PC-9 (cell line): ENCODE results near the gene CHDH. TPM values are rescaled to one million over a fixed set of nuclear protein-coding genes. Genes with fewer than 3 reads are reported as not detected.

Source experiments
- BruUV-seq: library from RNA; stranded (reverse); fragments of 400-500 nt; replicated peaks from 2 replicates; lab custom pipeline; 2021; lab: Mats Ljungman, UMichigan
- CTCF ChIA-PET: fragments of 300-600 bp; sonication (Branson Sonifier 250); formaldehyde crosslinking; loops from one replicate; lab custom pipeline; 2022; ENCODE audit warnings: antibody characterized with exemption; lab: Charles Lee
- POLR2A ChIA-PET: fragments of 300-600 bp; sonication (Branson Sonifier 250); formaldehyde crosslinking; loops from one replicate; lab custom pipeline; 2022; ENCODE audit warnings: antibody characterized with exemption; ENCODE audit not compliant: unreplicated experiment; lab: Charles Lee
- DNase-seq, 2 experiments: peaks; one replicate each; pipeline versions ENCODE4 v3.0.0 to v3.0.0-alpha.2; 2015 to 2022; ENCODE audit warnings: mixed read lengths in 1 of 2
- H2AFZ ChIP-seq: fragments of 200-600 bp; sonication (generic); 2 replicates; pipeline ENCODE4 v1.8.1; 2017; ENCODE audit warnings: antibody characterized with exemption
- H3F3A ChIP-seq: fragments of 200-600 bp; sonication (generic); 2 replicates; pipeline ENCODE4 v1.8.1; 2017; ENCODE audit warnings: antibody characterized with exemption, mild to moderate bottlenecking, low read depth; ENCODE audit not compliant: insufficient read depth
- H3K27ac ChIP-seq: fragments of 200-600 bp; sonication (generic); 2 replicates; pipeline ENCODE4 v1.6.1; 2016; ENCODE audit warnings: mixed run types
- H3K27me3 ChIP-seq: fragments of 200-600 bp; sonication (generic); 2 replicates; pipeline ENCODE4 v1.6.1; 2016; ENCODE audit warnings: low read depth, mixed run types; ENCODE audit not compliant: insufficient read depth
- H3K36me3 ChIP-seq: fragments of 200-600 bp; sonication (generic); 2 replicates; pipeline ENCODE4 v1.6.1; 2016; ENCODE audit warnings: low read depth, mixed run types
- H3K4me1 ChIP-seq: fragments of 200-600 bp; sonication (generic); replicated peaks from 2 replicates; pipeline ENCODE4 v1.6.1; 2016; ENCODE audit warnings: mixed run types; ENCODE audit not compliant: insufficient read depth
- H3K4me2 ChIP-seq: fragments of 200-600 bp; sonication (generic); 2 replicates; pipeline ENCODE4 v1.6.1; 2017; ENCODE audit warnings: mixed run types
- H3K4me3 ChIP-seq: fragments of 200-600 bp; sonication (generic); 2 replicates; pipeline ENCODE4 v1.6.1; 2016; ENCODE audit warnings: mixed run types
- H3K79me2 ChIP-seq: fragments of 200-600 bp; sonication (generic); 2 replicates; pipeline ENCODE4 v1.6.1; 2017; ENCODE audit warnings: low read depth, mixed run types
- H3K9me2 ChIP-seq: fragments of 200-600 bp; sonication (generic); 2 replicates; pipeline ENCODE4 v1.8.1; 2017; ENCODE audit warnings: mild to moderate bottlenecking; ENCODE audit not compliant: insufficient read depth
- H3K9me3 ChIP-seq: fragments of 200-600 bp; sonication (generic); 2 replicates; pipeline ENCODE4 v1.8.1; 2016; ENCODE audit warnings: low read depth; ENCODE audit not compliant: insufficient read depth
- H4K20me1 ChIP-seq: fragments of 200-600 bp; sonication (generic); 2 replicates; pipeline ENCODE4 v1.8.1; 2017; ENCODE audit not compliant: insufficient read depth
- EZH2 ChIP-seq: fragments of 200-600 bp; sonication (generic); IDR thresholded peaks from 2 replicates; pipeline ENCODE4 v1.8.0; 2017; ENCODE audit warnings: antibody characterized with exemption, low read depth
- intact Hi-C: fragments of 100-400 bp; cut with micrococcal nuclease; formaldehyde crosslinking; loops from one replicate; pipeline ENCODE4 v1.10.0; 2022; ENCODE audit not compliant: unreplicated experiment
- total RNA-seq: library from RNA; stranded (reverse); gene quantifications from 2 replicates; pipeline ENCODE4 v1.2.3, GENCODE V29; 2021
- TF ChIP-seq, protein P1 (sequence below): fragments of 200-600 bp; sonication (generic); conservative IDR thresholded peaks from 2 replicates; pipeline ENCODE4 v1.6.1; 2017; ENCODE audit warnings: mixed run types, antibody characterized with exemption, mild to moderate bottlenecking, moderate library complexity

Gene CHDH
- total RNA-seq, 1 experiment from 2014 or later: not detected

DNA sequence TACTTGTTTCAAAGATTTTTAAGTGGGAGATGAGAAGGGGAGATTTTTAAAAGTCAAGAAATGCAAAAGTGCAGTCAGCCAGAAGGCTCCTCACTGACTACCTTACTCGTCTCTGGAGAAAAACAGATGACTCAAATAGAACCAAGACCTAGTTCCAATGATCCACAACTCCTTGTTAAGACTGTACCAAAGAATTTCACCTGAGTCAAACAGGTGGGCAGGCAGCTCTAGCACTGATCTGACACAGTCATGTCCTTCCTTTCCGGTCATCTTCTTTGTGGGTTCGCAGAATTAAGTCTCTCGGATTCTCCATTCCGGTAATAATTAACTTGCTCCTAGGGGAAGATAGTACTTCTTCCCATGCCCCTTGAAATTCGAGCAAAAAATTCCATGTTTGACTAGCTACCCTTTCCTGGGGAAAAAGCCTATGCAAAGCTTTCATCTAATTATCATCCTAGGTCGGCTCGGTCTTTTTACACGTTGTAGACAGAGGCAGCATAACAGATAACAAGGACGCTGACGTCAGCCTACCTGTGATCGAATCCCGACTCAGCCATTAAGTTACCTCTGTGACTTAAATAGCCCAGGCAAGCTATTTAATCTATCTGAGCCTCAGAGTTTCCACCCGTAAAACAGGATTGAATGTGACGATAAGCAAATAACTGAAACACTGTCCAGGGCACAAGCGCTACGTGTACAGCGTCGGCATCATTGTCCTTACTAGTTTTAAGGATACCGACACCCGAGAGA lies 44.7 kb upstream of the CHDH start:
- Histone ChIP-seq H4K20me1 (no peaks in the 10 kb centered on the region; the same call in 1 of the 2 replicates), H3K9me2 (no peaks in the 10 kb centered on the region), H2AFZ (peak overlapping the region; percentile 90), H3K9me3 (no peaks in the 10 kb centered on the region), H3F3A (peaks cover 6% of the 10 kb centered on the region; the same call in 1 of the 2 replicates), H3K4me1 (peaks cover 10% of the 10 kb centered on the region), H3K79me2 (peaks cover 28% of the 10 kb centered on the region), H3K27me3 (no peaks in the 10 kb centered on the region), H3K4me2 (peak overlapping the region; percentile 76), H3K4me3 (peak overlapping the region; percentile 77), H3K27ac (peak overlapping the region; percentile 72), H3K36me3 (0 out of 2 replicates have a peak, but pooled peaks cover 8% of the 10 kb centered on the region)
- intact Hi-C loops: loop anchor here (1.0 to 5.0 kb wide), 2 partner anchors 9 to 544 kb away; partner anchors contain the start of genes ACTR8 and DCP1A
- no peak for DNase-seq
- ChIA-PET CTCF (no interaction called here), POLR2A (interaction anchor here (0.7 kb wide), 1 partner anchor 11 kb away, joined by 5 read pairs; no protein-coding TSS in a partner anchor)
- BruUV-seq: TSS peak; percentile 68
- TF ChIP-seq, protein P1, sequence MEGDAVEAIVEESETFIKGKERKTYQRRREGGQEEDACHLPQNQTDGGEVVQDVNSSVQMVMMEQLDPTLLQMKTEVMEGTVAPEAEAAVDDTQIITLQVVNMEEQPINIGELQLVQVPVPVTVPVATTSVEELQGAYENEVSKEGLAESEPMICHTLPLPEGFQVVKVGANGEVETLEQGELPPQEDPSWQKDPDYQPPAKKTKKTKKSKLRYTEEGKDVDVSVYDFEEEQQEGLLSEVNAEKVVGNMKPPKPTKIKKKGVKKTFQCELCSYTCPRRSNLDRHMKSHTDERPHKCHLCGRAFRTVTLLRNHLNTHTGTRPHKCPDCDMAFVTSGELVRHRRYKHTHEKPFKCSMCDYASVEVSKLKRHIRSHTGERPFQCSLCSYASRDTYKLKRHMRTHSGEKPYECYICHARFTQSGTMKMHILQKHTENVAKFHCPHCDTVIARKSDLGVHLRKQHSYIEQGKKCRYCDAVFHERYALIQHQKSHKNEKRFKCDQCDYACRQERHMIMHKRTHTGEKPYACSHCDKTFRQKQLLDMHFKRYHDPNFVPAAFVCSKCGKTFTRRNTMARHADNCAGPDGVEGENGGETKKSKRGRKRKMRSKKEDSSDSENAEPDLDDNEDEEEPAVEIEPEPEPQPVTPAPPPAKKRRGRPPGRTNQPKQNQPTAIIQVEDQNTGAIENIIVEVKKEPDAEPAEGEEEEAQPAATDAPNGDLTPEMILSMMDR: no peak
- TF ChIP-seq EZH2: no peak

DNA sequence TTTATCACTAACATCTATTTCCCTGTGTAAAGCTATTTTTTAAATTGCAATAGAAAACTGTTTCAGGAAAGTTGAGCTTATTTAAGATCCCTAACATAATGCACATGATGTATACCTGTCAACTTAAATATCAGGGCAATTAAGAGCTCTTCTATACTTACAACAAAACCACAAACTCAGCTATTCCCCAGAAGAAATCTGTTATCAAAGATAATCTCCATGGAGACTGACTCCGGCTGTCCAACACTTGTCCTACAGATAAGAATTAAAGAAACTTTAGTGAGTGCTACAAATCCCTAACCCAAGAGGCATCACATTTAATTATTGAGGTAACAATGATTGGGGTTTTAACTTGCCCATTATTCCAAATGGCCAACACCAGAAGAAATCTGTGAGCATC lies 42.0 kb upstream of the CHDH start:
- BruUV-seq: no TSS peak
- POLR2A ChIA-PET: no interaction called here
- intact Hi-C loops: no loop called here
- H3K79me2 ChIP-seq: peaks cover 28% of the 10 kb centered on the region
- TF ChIP-seq, protein P1: no peak
- no peak for TF ChIP-seq EZH2
- CTCF ChIA-PET: no interaction called here
- H3K36me3 ChIP-seq: 0 out of 2 replicates have a peak, but pooled peaks cover 8% of the 10 kb centered on the region
- H3K4me1 ChIP-seq: peaks cover 10% of the 10 kb centered on the region
- no peak overlapping the region for H3K4me2 ChIP-seq
- no peak overlapping the region for H3K4me3 ChIP-seq
- no peaks in the 10 kb centered on the region for H3K27me3 ChIP-seq
- H3K27ac ChIP-seq: no peak overlapping the region
- H3F3A ChIP-seq: peaks cover 6% of the 10 kb centered on the region; the same call in 1 of the 2 replicates
- H2AFZ ChIP-seq: no peak overlapping the region
- H3K9me3 ChIP-seq: no peaks in the 10 kb centered on the region
- DNase-seq: no peak
- H4K20me1 ChIP-seq: no peaks in the 10 kb centered on the region; the same call in 1 of the 2 replicates
- no peaks in the 10 kb centered on the region for H3K9me2 ChIP-seq

DNA sequence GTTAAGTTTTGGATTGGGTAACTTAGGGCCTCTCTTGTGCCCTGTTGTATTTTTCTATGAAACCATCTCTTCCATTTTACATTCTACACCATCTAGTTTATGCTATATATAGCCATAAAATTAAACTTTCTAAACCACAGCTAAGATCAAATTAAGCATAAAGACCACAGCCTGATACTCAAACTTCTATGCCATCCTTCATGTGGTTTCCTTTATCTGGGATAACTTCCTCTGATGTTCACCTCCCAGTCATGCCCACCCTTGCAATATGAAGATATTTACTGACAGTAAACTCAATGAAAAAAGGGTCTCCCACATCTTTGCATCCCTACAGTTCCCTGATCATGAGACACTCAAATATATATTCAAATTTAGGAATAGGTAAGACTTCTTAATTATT lies 41.2 kb upstream of the CHDH start:
- CTCF ChIA-PET: no interaction called here

More for the DNA sequence above, 41.2 kb upstream of the CHDH start:
- no peak overlapping the region for H3K4me2 ChIP-seq
- H3K79me2 ChIP-seq: peaks cover 28% of the 10 kb centered on the region
- no peak for DNase-seq
- no peak overlapping the region for H3K4me3 ChIP-seq
- no peaks in the 10 kb centered on the region for H3K9me2 ChIP-seq
- intact Hi-C loops: no loop called here
- no peak overlapping the region for H3K27ac ChIP-seq
- no peak overlapping the region for H2AFZ ChIP-seq
- H3F3A ChIP-seq: peaks cover 5% of the 10 kb centered on the region; the same call in 1 of the 2 replicates
- H4K20me1 ChIP-seq: no peaks in the 10 kb centered on the region; the same call in 1 of the 2 replicates
- H3K27me3 ChIP-seq: no peaks in the 10 kb centered on the region
- H3K36me3 ChIP-seq: 0 out of 2 replicates have a peak, but pooled peaks cover 8% of the 10 kb centered on the region
- H3K9me3 ChIP-seq: no peaks in the 10 kb centered on the region
- TF ChIP-seq EZH2: no peak
- TF ChIP-seq, protein P1: no peak
- BruUV-seq: no TSS peak
- peaks cover 10% of the 10 kb centered on the region for H3K4me1 ChIP-seq
- POLR2A ChIA-PET: no interaction called here
